ENCODE measurements around the gene TTLL10.

Gene TTLL10

GRCh38 chr1:1167841-1168450, 5.7 kb upstream of the TTLL10 start:
- Histone ChIP-seq H3K27ac (replicated peaks) (no peak overlapping the region), H3K27me3 (ENCODE audit: insufficient read depth, poor library complexity, severe bottlenecking) (peaks cover 9% of the 10 kb centered on the region), H3K4me3 (replicated peaks; ENCODE audit: insufficient read depth, low read length) (no peak overlapping the region)
- TF ChIP-seq REST (IDR thresholded peaks at IDR 0.05; ENCODE audit: insufficient replicate concordance, low read depth) (no peak), SPI1 (IDR thresholded peaks at IDR 0.05; ENCODE audit: borderline replicate concordance, low read depth) (no peak), GABPA (IDR thresholded peaks at IDR 0.05; ENCODE audit: low read depth) (no peak), POLR2AphosphoS5 (IDR thresholded peaks at IDR 0.05; ENCODE audit: low read depth) (no peak), CTCF (IDR thresholded peaks at IDR 0.05; ENCODE audit: insufficient read depth, low read length) (no peak)
- no peak for DNase-seq (ENCODE audit: low read depth in 1 of 2, low spot score in 1 of 2)

GRCh38 chr1:1168451-1169411, 4.9 kb upstream of the TTLL10 start:
- no peak for TF ChIP-seq GABPA (IDR thresholded peaks at IDR 0.05; ENCODE audit: low read depth)
- TF ChIP-seq REST (IDR thresholded peaks at IDR 0.05; ENCODE audit: insufficient replicate concordance, low read depth): no peak
- TF ChIP-seq POLR2AphosphoS5 (IDR thresholded peaks at IDR 0.05; ENCODE audit: low read depth): no peak
- H3K4me3 ChIP-seq (replicated peaks; ENCODE audit: insufficient read depth, low read length): no peak overlapping the region
- no peak overlapping the region for H3K27ac ChIP-seq (replicated peaks)
- peaks cover 9% of the 10 kb centered on the region for H3K27me3 ChIP-seq (ENCODE audit: insufficient read depth, poor library complexity, severe bottlenecking)
- no peak for DNase-seq (ENCODE audit: low read depth in 1 of 2, low spot score in 1 of 2)

GRCh38 chr1:1169429-1170214, 4.1 kb upstream of the TTLL10 start:
- no peak for TF ChIP-seq REST (IDR thresholded peaks at IDR 0.05; ENCODE audit: insufficient replicate concordance, low read depth)
- no peak for TF ChIP-seq GABPA (IDR thresholded peaks at IDR 0.05; ENCODE audit: low read depth)
- no peak for TF ChIP-seq CTCF (IDR thresholded peaks at IDR 0.05; ENCODE audit: insufficient read depth, low read length)
- no peak for TF ChIP-seq POLR2AphosphoS5 (IDR thresholded peaks at IDR 0.05; ENCODE audit: low read depth)
- TF ChIP-seq SPI1 (IDR thresholded peaks at IDR 0.05; ENCODE audit: borderline replicate concordance, low read depth): no peak
- Histone ChIP-seq H3K27me3 (ENCODE audit: insufficient read depth, poor library complexity, severe bottlenecking) (peaks cover 9% of the 10 kb centered on the region), H3K4me3 (replicated peaks; ENCODE audit: insufficient read depth, low read length) (no peak overlapping the region), H3K27ac (replicated peaks) (no peak overlapping the region)
- no peak for DNase-seq (ENCODE audit: low read depth in 1 of 2, low spot score in 1 of 2)

All from HL-60 (cell line).